PFSK-1 (cell line): ENCODE data around the gene LAT.

Source experiments
- POLR2AphosphoS5 ChIP-seq: IDR thresholded peaks from 2 replicates; pipeline ENCODE4 v1.6.1; 2012; ENCODE audit warnings: low read depth, mild to moderate bottlenecking, control low read depth, low read length, moderate library complexity
- SIN3A ChIP-seq: IDR thresholded peaks from 2 replicates; pipeline ENCODE4 v1.6.1; 2012; ENCODE audit warnings: mild to moderate bottlenecking, low read length, moderate library complexity, borderline replicate concordance; ENCODE audit not compliant: insufficient read depth
- TAF1 ChIP-seq: IDR thresholded peaks from 2 replicates; pipeline ENCODE4 v1.6.1; 2012; ENCODE audit warnings: low read length, control low read depth, borderline replicate concordance; ENCODE audit not compliant: insufficient read depth
- TF ChIP-seq, protein P1 (sequence below), 2 experiments: IDR thresholded peaks; 2 replicates each; pipeline versions ENCODE4 v1.6.1 to v1.8.0; 2011 to 2012; ENCODE audit warnings: low read depth in 2 of 2, low read length in 2 of 2, control low read depth in 1 of 2, inconsistent platforms in 1 of 2, mild to moderate bottlenecking in 1 of 2, moderate library complexity in 1 of 2; ENCODE audit not compliant: insufficient read depth in 1 of 2

DNA sequence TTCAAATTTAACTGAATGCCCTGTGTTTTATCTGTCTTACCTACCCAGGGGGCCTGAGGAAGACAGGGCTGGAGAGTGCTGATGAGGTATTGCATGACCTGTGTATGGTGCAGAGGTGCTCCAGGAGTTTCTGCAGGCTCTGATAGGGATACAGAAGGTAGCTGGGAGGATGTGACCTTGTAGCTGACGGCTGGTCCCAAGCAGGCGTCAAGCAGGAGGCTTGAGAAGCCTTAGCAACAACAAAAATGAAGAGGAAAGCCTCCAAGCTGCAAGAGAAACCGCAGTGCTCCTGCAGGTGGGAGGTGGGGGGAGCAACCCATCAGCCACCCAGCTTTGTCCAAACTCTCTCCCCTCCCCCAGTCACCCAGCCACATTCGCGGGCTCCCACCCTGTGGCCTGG lies 40.4 kb downstream of the LAT start:
- TF ChIP-seq POLR2AphosphoS5: no peak
- TF ChIP-seq, protein P1, sequence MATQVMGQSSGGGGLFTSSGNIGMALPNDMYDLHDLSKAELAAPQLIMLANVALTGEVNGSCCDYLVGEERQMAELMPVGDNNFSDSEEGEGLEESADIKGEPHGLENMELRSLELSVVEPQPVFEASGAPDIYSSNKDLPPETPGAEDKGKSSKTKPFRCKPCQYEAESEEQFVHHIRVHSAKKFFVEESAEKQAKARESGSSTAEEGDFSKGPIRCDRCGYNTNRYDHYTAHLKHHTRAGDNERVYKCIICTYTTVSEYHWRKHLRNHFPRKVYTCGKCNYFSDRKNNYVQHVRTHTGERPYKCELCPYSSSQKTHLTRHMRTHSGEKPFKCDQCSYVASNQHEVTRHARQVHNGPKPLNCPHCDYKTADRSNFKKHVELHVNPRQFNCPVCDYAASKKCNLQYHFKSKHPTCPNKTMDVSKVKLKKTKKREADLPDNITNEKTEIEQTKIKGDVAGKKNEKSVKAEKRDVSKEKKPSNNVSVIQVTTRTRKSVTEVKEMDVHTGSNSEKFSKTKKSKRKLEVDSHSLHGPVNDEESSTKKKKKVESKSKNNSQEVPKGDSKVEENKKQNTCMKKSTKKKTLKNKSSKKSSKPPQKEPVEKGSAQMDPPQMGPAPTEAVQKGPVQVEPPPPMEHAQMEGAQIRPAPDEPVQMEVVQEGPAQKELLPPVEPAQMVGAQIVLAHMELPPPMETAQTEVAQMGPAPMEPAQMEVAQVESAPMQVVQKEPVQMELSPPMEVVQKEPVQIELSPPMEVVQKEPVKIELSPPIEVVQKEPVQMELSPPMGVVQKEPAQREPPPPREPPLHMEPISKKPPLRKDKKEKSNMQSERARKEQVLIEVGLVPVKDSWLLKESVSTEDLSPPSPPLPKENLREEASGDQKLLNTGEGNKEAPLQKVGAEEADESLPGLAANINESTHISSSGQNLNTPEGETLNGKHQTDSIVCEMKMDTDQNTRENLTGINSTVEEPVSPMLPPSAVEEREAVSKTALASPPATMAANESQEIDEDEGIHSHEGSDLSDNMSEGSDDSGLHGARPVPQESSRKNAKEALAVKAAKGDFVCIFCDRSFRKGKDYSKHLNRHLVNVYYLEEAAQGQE (IDR thresholded peaks at IDR 0.05; ENCODE audit: insufficient read depth in 1 of 2, low read depth in 2 of 2, low read length in 2 of 2): no peak
- no peak for TF ChIP-seq TAF1
- TF ChIP-seq SIN3A: no peak
